AG09309 (cell line): ENCODE results near the gene MYH10.

Experiments
- DNase-seq: peaks from one replicate; pipeline ENCODE4 v3.0.0-alpha.2; 2010; ENCODE audit warnings: low read depth
- H3K4me3 ChIP-seq: 2 replicates; pipeline ENCODE4 v1.5.1; 2011; ENCODE audit warnings: mild to moderate bottlenecking, low read depth, low read length, moderate library complexity; ENCODE audit not compliant: control insufficient read depth
- CTCF ChIP-seq: IDR thresholded peaks from 2 replicates; pipeline ENCODE4 v1.5.1; 2011; ENCODE audit warnings: mild to moderate bottlenecking, low read depth, low read length, inconsistent platforms; ENCODE audit not compliant: insufficient read depth, control insufficient read depth; ENCODE audit errors: missing control alignments

Gene MYH10

GRCh38 chr17:8436844-8437171 is 193.7 kb downstream of the MYH10 start:
- no peak for TF ChIP-seq CTCF

GRCh38 chr17:8436169-8436843 is 194.2 kb downstream of the MYH10 start:
- H3K4me3 ChIP-seq, result peak overlapping the region; percentile 81
- peak; percentile 35 for DNase-seq
- TF ChIP-seq CTCF, result no peak

More at GRCh38 chr17:8436844-8437171, 193.7 kb downstream of the MYH10 start:
- no peak for DNase-seq
- peak overlapping the region; percentile 81 for H3K4me3 ChIP-seq

DNA sequence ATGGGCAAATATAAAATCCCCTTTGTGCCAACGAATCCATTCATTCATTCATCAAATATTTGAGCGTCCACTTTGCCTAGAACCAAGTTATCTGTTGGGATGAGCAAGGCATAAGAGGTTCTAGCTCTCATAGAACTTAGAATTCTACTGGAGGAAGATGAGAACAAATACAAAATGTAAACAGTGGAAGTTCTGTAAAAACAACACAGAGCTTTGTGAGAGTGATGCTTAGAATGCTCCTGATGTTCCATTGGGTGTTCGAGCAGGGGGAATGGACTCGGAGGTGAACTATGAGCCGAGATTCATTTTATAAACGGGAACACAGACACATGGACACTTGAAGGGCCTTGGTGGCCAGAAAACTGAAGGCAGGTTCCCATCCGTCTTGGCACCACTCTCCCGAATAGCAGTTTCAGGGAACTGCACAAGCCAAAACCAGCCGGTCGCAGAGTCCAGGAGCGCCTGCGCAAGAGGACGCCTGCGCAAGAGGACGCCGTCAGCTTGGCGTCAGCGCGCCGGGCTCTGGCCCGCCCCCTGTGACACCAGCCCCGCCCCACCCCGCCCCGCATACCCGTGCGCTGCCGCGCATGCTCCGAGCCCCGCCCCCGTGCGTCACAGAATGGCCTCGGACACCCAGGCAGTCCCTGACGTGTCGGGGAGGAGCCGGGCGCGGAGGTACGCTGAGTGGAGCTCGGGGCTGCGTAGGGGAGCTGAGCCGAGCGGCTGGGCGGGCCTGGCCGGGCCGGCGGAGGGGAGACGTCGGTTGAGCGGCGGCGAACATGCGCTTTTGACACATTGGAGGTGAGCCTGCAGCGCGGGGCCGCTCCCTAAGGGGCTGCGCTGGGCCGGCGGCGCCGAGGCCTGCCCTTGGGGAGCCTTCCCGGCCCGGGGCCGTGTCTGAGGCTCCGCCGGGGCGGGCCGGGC is 195.0 kb downstream of the MYH10 start, which contains the start of gene NDEL1:
TSS of gene NDEL1 (plus strand) at position 640 of the 924 bp plus-strand sequence. CDS start 8,388 bp downstream, outside the sequence.
- peak; percentile 90 for DNase-seq
- TF ChIP-seq CTCF, result no peak
- peak within 1 kb of the TSS; percentile 81 for H3K4me3 ChIP-seq

GRCh38 chr17:8430966-8431365 is 199.6 kb downstream of the MYH10 start:
- TF ChIP-seq CTCF, result no peak
- DNase-seq, result peak; percentile 61
- H3K4me3 ChIP-seq, result no peak overlapping the region

GRCh38 chr17:8426802-8427201 is 203.7 kb downstream of the MYH10 start:
- no peak overlapping the region for H3K4me3 ChIP-seq
- DNase-seq, result no peak
- TF ChIP-seq CTCF, result no peak

- DNase-seq, result no peak
- H3K4me3 ChIP-seq, result no peak overlapping the region
- no peak for TF ChIP-seq CTCF
These were observed 204.3 kb downstream of the MYH10 start for GRCh38 chr17:8426094-8426720.
